Stimulated activated naive CD8-positive, alpha-beta T cell treated with anti-CD3 and anti-CD28 coated beads, Interleukin-15, amount 100 ng/mL, for 72 hours (primary cell): ENCODE measurements around the gene HEATR9.
"Not testable (repeated sequence)": the region's sequence is repeated elsewhere in the genome, so short reads cannot be mapped to it uniquely, and the experiment has no call there.

Source experiments
- ATAC-seq: fragments of 150-1000 bp; cut with Tn5 transposase; 2 replicates; pipeline ENCODE4 v1.10.0; 2021; ENCODE audit warnings: mild to moderate bottlenecking, moderate library complexity
- DNase-seq, 2 donors: peaks; one replicate each; pipeline ENCODE4 v3.0.0; 2021 to 2022
- H3K27ac Mint-ChIP-seq, 2 donors: one replicate each; pipeline ENCODE4 v1.8.0; 2022; ENCODE audit warnings: mild to moderate bottlenecking in 2 of 2, mixed read lengths in 2 of 2, moderate library complexity in 2 of 2
- H3K27me3 Mint-ChIP-seq: one replicate; pipeline ENCODE4 v1.8.0; 2022; ENCODE audit warnings: mixed read lengths
- H3K4me1 Mint-ChIP-seq: one replicate; pipeline ENCODE4 v1.8.0; 2022; ENCODE audit warnings: mild to moderate bottlenecking, mixed read lengths
- H3K4me3 Mint-ChIP-seq, 2 donors: one replicate each; pipeline ENCODE4 v1.8.0; 2022; ENCODE audit warnings: mild to moderate bottlenecking in 2 of 2, mixed read lengths in 2 of 2, moderate library complexity in 1 of 2
- H3K9me3 Mint-ChIP-seq, 2 donors: one replicate each; pipeline ENCODE4 v1.8.0; 2022; ENCODE audit warnings: mixed read lengths in 2 of 2

Gene HEATR9

GRCh38 chr17:35900708-35901480 is 32.2 kb upstream of the HEATR9 start:
- Mint-ChIP-seq H3K9me3 (no peaks in the 10 kb centered on the region), H3K4me3 (peak overlapping the region; percentile 65 to 80), H3K27me3 (no peaks in the 10 kb centered on the region), H3K27ac (peak overlapping the region; percentile 58 to 99), H3K4me1 (peaks cover 49% of the 10 kb centered on the region)
- no peak for ATAC-seq
- DNase-seq = no peak

GRCh38 chr17:35900280-35900679 is 31.6 kb upstream of the HEATR9 start:
- peak overlapping the region; percentile 65 to 80 for H3K4me3 Mint-ChIP-seq
- no peak for ATAC-seq

GRCh38 chr17:35898283-35899070 is 29.8 kb upstream of the HEATR9 start:
- Mint-ChIP-seq H3K4me3 (peak overlapping the region; percentile 65 to 80), H3K27ac (peak overlapping the region; percentile 95 to 99), H3K27me3 (no peaks in the 10 kb centered on the region), H3K9me3 (no peaks in the 10 kb centered on the region), H3K4me1 (peaks cover 69% of the 10 kb centered on the region)
- DNase-seq (peak; percentile 45 to 72), ATAC-seq (peak; percentile 80)

More at GRCh38 chr17:35900280-35900679, 31.6 kb upstream of the HEATR9 start:
- Mint-ChIP-seq H3K27ac (peak overlapping the region; percentile 9 to 99), H3K27me3 (no peaks in the 10 kb centered on the region), H3K9me3 (no peaks in the 10 kb centered on the region), H3K4me1 (peaks cover 56% of the 10 kb centered on the region)
- DNase-seq = no peak

- not testable (repeated sequence) for H3K27me3 Mint-ChIP-seq, H3K9me3 Mint-ChIP-seq, DNase-seq, ATAC-seq
- Mint-ChIP-seq H3K4me1 (peaks cover 76% of the 10 kb centered on the region), H3K4me3 (peak overlapping the region; percentile 65 to 80), H3K27ac (peak overlapping the region; percentile 28 to 95)
Observed at GRCh38 chr17:35897772-35898171, 29.1 kb upstream of the HEATR9 start.

GRCh38 chr17:35895636-35896587 is 27.2 kb upstream of the HEATR9 start:
- peaks cover 4 to 7% of the 10 kb centered on the region in 2 donors for H3K9me3 Mint-ChIP-seq
- no peaks in the 10 kb centered on the region for H3K27me3 Mint-ChIP-seq
- peaks cover 88% of the 10 kb centered on the region for H3K4me1 Mint-ChIP-seq
- DNase-seq (peak; percentile 44 to 81), ATAC-seq (peak; percentile 86)
- peak overlapping the region; percentile 86 to 93 for H3K27ac Mint-ChIP-seq
- peak overlapping the region; percentile 65 to 77 for H3K4me3 Mint-ChIP-seq

GRCh38 chr17:35894206-35894605 is 25.5 kb upstream of the HEATR9 start:
- peaks cover 4 to 7% of the 10 kb centered on the region in 2 donors for H3K9me3 Mint-ChIP-seq
- no peaks in the 10 kb centered on the region for H3K27me3 Mint-ChIP-seq
- ATAC-seq (no peak), DNase-seq (no peak)
- H3K4me3 Mint-ChIP-seq = no peak overlapping the region
- H3K27ac Mint-ChIP-seq = no peak overlapping the region
- peaks cover 88% of the 10 kb centered on the region for H3K4me1 Mint-ChIP-seq

- Mint-ChIP-seq H3K27me3 (no peaks in the 10 kb centered on the region), H3K4me1 (peaks cover 88% of the 10 kb centered on the region), H3K4me3 (no peak overlapping the region), H3K9me3 (peaks cover 4 to 7% of the 10 kb centered on the region in 2 donors), H3K27ac (no peak overlapping the region)
- DNase-seq = no peak
- no peak for ATAC-seq
Observed at GRCh38 chr17:35893751-35894150, 25.1 kb upstream of the HEATR9 start.

- Mint-ChIP-seq H3K27me3 (no peaks in the 10 kb centered on the region), H3K27ac (peak overlapping the region; percentile 78 to 97), H3K4me3 (peak overlapping the region; percentile 53 to 74), H3K4me1 (peaks cover 83% of the 10 kb centered on the region), H3K9me3 (peaks cover 4 to 7% of the 10 kb centered on the region in 2 donors)
- peak; percentile 65 for ATAC-seq
- peak; percentile 49 to 65 for DNase-seq
Observed at GRCh38 chr17:35892091-35893035, 23.7 kb upstream of the HEATR9 start.

- H3K27me3 Mint-ChIP-seq = no peaks in the 10 kb centered on the region
- H3K4me3 Mint-ChIP-seq = peak overlapping the region; percentile 34 to 70
- H3K9me3 Mint-ChIP-seq = peaks cover 4 to 7% of the 10 kb centered on the region in 2 donors
- peaks cover 77% of the 10 kb centered on the region for H3K4me1 Mint-ChIP-seq
- H3K27ac Mint-ChIP-seq = peak overlapping the region in 1 of 2 donors; percentile 59
- ATAC-seq = no peak
- no peak for DNase-seq
Observed at GRCh38 chr17:35891269-35891668, 22.6 kb upstream of the HEATR9 start.

GRCh38 chr17:35890774-35891155 is 22.1 kb upstream of the HEATR9 start:
- peak overlapping the region in 1 of 2 donors; percentile 59 for H3K27ac Mint-ChIP-seq

GRCh38 chr17:35889818-35890773 is 21.4 kb upstream of the HEATR9 start:
- no peak for DNase-seq
- Mint-ChIP-seq H3K27me3 (no peaks in the 10 kb centered on the region), H3K27ac (peak overlapping the region in 1 of 2 donors; percentile 73), H3K4me3 (peak overlapping the region; percentile 70 to 72), H3K9me3 (peaks cover 4 to 7% of the 10 kb centered on the region in 2 donors), H3K4me1 (peaks cover 70% of the 10 kb centered on the region)
- peak; percentile 17 for ATAC-seq

More at GRCh38 chr17:35890774-35891155, 22.1 kb upstream of the HEATR9 start:
- DNase-seq = peak; percentile 63 to 79
- peak; percentile 80 for ATAC-seq
- Mint-ChIP-seq H3K4me3 (peak overlapping the region; percentile 34 to 70), H3K27me3 (no peaks in the 10 kb centered on the region), H3K4me1 (peaks cover 72% of the 10 kb centered on the region), H3K9me3 (peaks cover 4 to 7% of the 10 kb centered on the region in 2 donors)

- peak; percentile 59 to 65 for DNase-seq
Observed at GRCh38 chr17:35889241-35889640, 20.6 kb upstream of the HEATR9 start.

More at GRCh38 chr17:35889241-35889640, 20.6 kb upstream of the HEATR9 start:
- H3K9me3 Mint-ChIP-seq = peaks cover 4 to 7% of the 10 kb centered on the region in 2 donors
- H3K4me3 Mint-ChIP-seq = peak overlapping the region; percentile 58 to 69
- ATAC-seq = peak; percentile 81
- H3K27ac Mint-ChIP-seq = no peak overlapping the region
- peaks cover 65% of the 10 kb centered on the region for H3K4me1 Mint-ChIP-seq
- no peaks in the 10 kb centered on the region for H3K27me3 Mint-ChIP-seq
